SKM-1 treated with dmso at 0.1 percent for 144 hours (cell line): ENCODE results near the gene DDB1.
A peak's percentile ranks its signal among the peaks of the same experiment; 100 is the strongest.
"Not testable (repeated sequence)": the region's sequence is repeated elsewhere in the genome, so short reads cannot be mapped to it uniquely, and the experiment has no call there.

ENCODE experiments used
- DNase-seq: peaks from one replicate; lab custom pipeline; 2025; ENCODE audit not compliant: unreplicated experiment; lab: John Stamatoyannopoulos, UW

Gene DDB1

GRCh38 chr11:61272731-61273130 lies 60.2 kb downstream of the DDB1 start:
- no peak for DNase-seq

GRCh38 chr11:61270354-61271076 lies 62.4 kb downstream of the DDB1 start:
- DNase-seq, result no peak

- DNase-seq, result no peak
Observed at GRCh38 chr11:61268588-61269250, 64.2 kb downstream of the DDB1 start.

GRCh38 chr11:61267437-61267841 lies 65.5 kb downstream of the DDB1 start:
- no peak for DNase-seq

GRCh38 chr11:61266602-61267001 lies 66.3 kb downstream of the DDB1 start:
- DNase-seq, result no peak

GRCh38 chr11:61265357-61265756 lies 67.5 kb downstream of the DDB1 start:
- DNase-seq, result no peak

GRCh38 chr11:61264795-61265194 lies 68.1 kb downstream of the DDB1 start:
- DNase-seq, result no peak

- no peak for DNase-seq
Observed at GRCh38 chr11:61264371-61264770, 68.5 kb downstream of the DDB1 start.

GRCh38 chr11:61259363-61259762 lies 73.5 kb downstream of the DDB1 start:
- no peak for DNase-seq

GRCh38 chr11:61258546-61258945 lies 74.4 kb downstream of the DDB1 start:
- no peak for DNase-seq

GRCh38 chr11:61256710-61257482 lies 76.0 kb downstream of the DDB1 start:
- DNase-seq, result no peak

GRCh38 chr11:61254403-61255025 lies 78.4 kb downstream of the DDB1 start:
- DNase-seq, result peak; percentile 71

GRCh38 chr11:61252332-61252731 lies 80.6 kb downstream of the DDB1 start:
- DNase-seq, result not testable (repeated sequence)

GRCh38 chr11:61250796-61251765 lies 81.8 kb downstream of the DDB1 start:
- DNase-seq, result not testable (repeated sequence)
